A549 (cell line): ENCODE data around the gene ZBTB46. TPM values are rescaled to one million over a fixed set of nuclear protein-coding genes. Genes with fewer than 3 reads are reported as not detected.

ENCODE experiments used
- ATAC-seq, 2 experiments: fragments of 200-7000 bp in 1 of 2; fragments of >200 bp in 1 of 2; cut with Nextera tagmentation in 1 of 2; cut with Tn5 transposase in 1 of 2; 3 replicates each; pipeline versions ENCODE4 v1.8.0 to v1.9.1; 2018 to 2020; ENCODE audit warnings: mild to moderate bottlenecking in 1 of 2, moderate library complexity in 1 of 2
- CTCF ChIA-PET: fragments of 300-600 bp; sonication (Branson Sonifier 250); formaldehyde crosslinking; extraction: SDS; loops from one replicate; lab custom pipeline; 2021; ENCODE audit warnings: antibody characterized with exemption, inconsistent platforms; lab: Yijun Ruan, JAX
- POLR2A ChIA-PET: fragments of 350-600 bp; formaldehyde crosslinking; extraction: SDS; loops from one replicate; lab custom pipeline; 2021; ENCODE audit warnings: antibody characterized with exemption, inconsistent platforms; lab: Yijun Ruan, JAX
- DNase-seq, 2 experiments: peaks; one replicate each; pipeline versions ENCODE4 v3.0.0 to v3.0.0-alpha.2; 2011 to 2016; ENCODE audit warnings: low read depth in 1 of 2, low spot score in 1 of 2
- FAIRE-seq: peaks from 2 replicates; lab custom pipeline; 2011; peaks lifted over from hg19 to GRCh38; lab: Jason Lieb, UNC
- H3K27ac ChIP-seq, 2 experiments: fragments of >200 bp; sonication (Bioruptor Twin); formaldehyde crosslinking; 3 replicates each; pipeline ENCODE4 v1.5.1; 2016 to 2017
- H3K4me1 ChIP-seq: fragments of >200 bp; sonication (Bioruptor Twin); formaldehyde crosslinking; 3 replicates; pipeline ENCODE4 v1.6.1; 2016
- H3K4me2 ChIP-seq: fragments of >200 bp; sonication (Bioruptor Twin); formaldehyde crosslinking; 3 replicates; pipeline ENCODE4 v1.6.1; 2016
- H3K4me3 ChIP-seq: fragments of >200 bp; sonication (Bioruptor Twin); formaldehyde crosslinking; 3 replicates; pipeline ENCODE4 v1.5.1; 2016
- H3K9me3 ChIP-seq: fragments of >200 bp; sonication (Bioruptor Twin); formaldehyde crosslinking; 3 replicates; pipeline ENCODE4 v1.6.1; 2016
- ATOH8 ChIP-seq: fragments of 250-450 bp; sonication (Bioruptor Pico); IDR thresholded peaks from 2 replicates; pipeline ENCODE4 v1.5.0; 2020; ENCODE audit warnings: low read depth, mild to moderate bottlenecking, moderate library complexity
- BCL3 ChIP-seq: fragments of >200 bp; sonication (Bioruptor Twin); formaldehyde crosslinking; IDR thresholded peaks from 3 replicates; pipeline ENCODE4 v1.6.1; 2016
- CBX8 ChIP-seq: fragments of 200-600 bp; sonication (generic); IDR thresholded peaks from 2 replicates; pipeline ENCODE4 v1.6.1; 2016
- EHMT2 ChIP-seq: fragments of 200-600 bp; sonication (generic); IDR thresholded peaks from 2 replicates; pipeline ENCODE4 v1.6.1; 2016; ENCODE audit warnings: antibody characterized with exemption, low read depth, mild to moderate bottlenecking, moderate library complexity
- EP300 ChIP-seq, 2 experiments: fragments of >200 bp; sonication (Bioruptor Twin); formaldehyde crosslinking; IDR thresholded peaks; 2 replicates in 1 of 2; 3 replicates in 1 of 2; pipeline ENCODE4 v1.6.1; 2016 to 2017
- FOXS1 ChIP-seq: fragments of 250-450 bp; sonication (Bioruptor Pico); IDR thresholded peaks from 2 replicates; pipeline ENCODE4 v1.5.0; 2020; ENCODE audit warnings: mild to moderate bottlenecking, moderate library complexity
- HEYL ChIP-seq: fragments of 250-450 bp; sonication (Bioruptor Pico); IDR thresholded peaks from 2 replicates; pipeline ENCODE4 v1.8.0; 2021; ENCODE audit warnings: mild to moderate bottlenecking, moderate library complexity
- HOXA7 ChIP-seq: fragments of 250-450 bp; sonication (Bioruptor Pico); IDR thresholded peaks from 2 replicates; pipeline ENCODE4 v1.5.0; 2020; ENCODE audit warnings: mild to moderate bottlenecking, moderate library complexity
- HOXB5 ChIP-seq: fragments of 250-450 bp; sonication (Bioruptor Pico); IDR thresholded peaks from 2 replicates; pipeline ENCODE4 v1.5.0; 2020; ENCODE audit warnings: mild to moderate bottlenecking, moderate library complexity
- JUN ChIP-seq, 2 experiments: fragments of >200 bp; sonication (Bioruptor Twin); formaldehyde crosslinking; IDR thresholded peaks; 2 replicates in 1 of 2; 3 replicates in 1 of 2; pipeline ENCODE4 v1.6.1; 2016 to 2017
- MYC ChIP-seq: IDR thresholded peaks from 2 replicates; pipeline ENCODE4 v1.6.1; 2012; ENCODE audit warnings: mild to moderate bottlenecking, inconsistent platforms, low read length, improper control_type of control experiment, borderline replicate concordance
- PHF8 ChIP-seq: fragments of 200-600 bp; sonication (generic); IDR thresholded peaks from 2 replicates; pipeline ENCODE4 v1.6.1; 2016; ENCODE audit warnings: low read depth, mild to moderate bottlenecking, antibody characterized with exemption, moderate library complexity, borderline replicate concordance
- SMC3 ChIP-seq: fragments of >200 bp; sonication (Bioruptor Twin); formaldehyde crosslinking; IDR thresholded peaks from 3 replicates; pipeline ENCODE4 v1.6.1; 2018; ENCODE audit warnings: inconsistent platforms
- ZSCAN20 ChIP-seq: fragments of 250-450 bp; sonication (Bioruptor Pico); IDR thresholded peaks from 2 replicates; pipeline ENCODE4 v1.8.0; 2022; ENCODE audit warnings: mild to moderate bottlenecking, moderate library complexity
- WGBS: methylation state at CpG from one replicate; pipeline ENCODE4 v1.1.6; 2017; ENCODE audit errors: missing lambda C conversion rate; 5-methylcytosine and 5-hydroxymethylcytosine counted together
- polyA plus RNA-seq, 4 experiments: library from polyadenylated mRNA; depleted of rRNA in 3 of 4; stranded (reverse); fragments of >200 nt; fragmentation: RNase III in 1 of 4; extraction: RNeasy Plus Mini Kit Qiagen cat#74134 plus additional on column Dnase treatment in 1 of 4; gene quantifications; 2 replicates in 3 of 4; 3 replicates in 1 of 4; pipeline ENCODE4 v1.2.3, GENCODE V29; 2011 to 2017
- TF ChIP-seq, protein P1 (sequence below): fragments of 200-600 bp; sonication (generic); IDR thresholded peaks from 2 replicates; pipeline ENCODE4 v1.6.1; 2016; ENCODE audit warnings: antibody characterized with exemption, mild to moderate bottlenecking, moderate library complexity
- TF ChIP-seq, protein P2 (sequence below): fragments of >200 bp; sonication (Bioruptor Twin); formaldehyde crosslinking; IDR thresholded peaks from 2 replicates; pipeline ENCODE4 v1.6.1; 2016

Gene ZBTB46
- polyA plus RNA-seq, 2 of the 4 experiments (the other 2 are of a cell fraction): 0.17 to 0.43 TPM

- TF ChIP-seq, protein P1, sequence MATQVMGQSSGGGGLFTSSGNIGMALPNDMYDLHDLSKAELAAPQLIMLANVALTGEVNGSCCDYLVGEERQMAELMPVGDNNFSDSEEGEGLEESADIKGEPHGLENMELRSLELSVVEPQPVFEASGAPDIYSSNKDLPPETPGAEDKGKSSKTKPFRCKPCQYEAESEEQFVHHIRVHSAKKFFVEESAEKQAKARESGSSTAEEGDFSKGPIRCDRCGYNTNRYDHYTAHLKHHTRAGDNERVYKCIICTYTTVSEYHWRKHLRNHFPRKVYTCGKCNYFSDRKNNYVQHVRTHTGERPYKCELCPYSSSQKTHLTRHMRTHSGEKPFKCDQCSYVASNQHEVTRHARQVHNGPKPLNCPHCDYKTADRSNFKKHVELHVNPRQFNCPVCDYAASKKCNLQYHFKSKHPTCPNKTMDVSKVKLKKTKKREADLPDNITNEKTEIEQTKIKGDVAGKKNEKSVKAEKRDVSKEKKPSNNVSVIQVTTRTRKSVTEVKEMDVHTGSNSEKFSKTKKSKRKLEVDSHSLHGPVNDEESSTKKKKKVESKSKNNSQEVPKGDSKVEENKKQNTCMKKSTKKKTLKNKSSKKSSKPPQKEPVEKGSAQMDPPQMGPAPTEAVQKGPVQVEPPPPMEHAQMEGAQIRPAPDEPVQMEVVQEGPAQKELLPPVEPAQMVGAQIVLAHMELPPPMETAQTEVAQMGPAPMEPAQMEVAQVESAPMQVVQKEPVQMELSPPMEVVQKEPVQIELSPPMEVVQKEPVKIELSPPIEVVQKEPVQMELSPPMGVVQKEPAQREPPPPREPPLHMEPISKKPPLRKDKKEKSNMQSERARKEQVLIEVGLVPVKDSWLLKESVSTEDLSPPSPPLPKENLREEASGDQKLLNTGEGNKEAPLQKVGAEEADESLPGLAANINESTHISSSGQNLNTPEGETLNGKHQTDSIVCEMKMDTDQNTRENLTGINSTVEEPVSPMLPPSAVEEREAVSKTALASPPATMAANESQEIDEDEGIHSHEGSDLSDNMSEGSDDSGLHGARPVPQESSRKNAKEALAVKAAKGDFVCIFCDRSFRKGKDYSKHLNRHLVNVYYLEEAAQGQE: no peak
- TF ChIP-seq, all 56 proteins: peak for 0
Measured at GRCh38 chr20:63850689-63851547, 19.9 kb upstream of the ZBTB46 start (continued).

DNA sequence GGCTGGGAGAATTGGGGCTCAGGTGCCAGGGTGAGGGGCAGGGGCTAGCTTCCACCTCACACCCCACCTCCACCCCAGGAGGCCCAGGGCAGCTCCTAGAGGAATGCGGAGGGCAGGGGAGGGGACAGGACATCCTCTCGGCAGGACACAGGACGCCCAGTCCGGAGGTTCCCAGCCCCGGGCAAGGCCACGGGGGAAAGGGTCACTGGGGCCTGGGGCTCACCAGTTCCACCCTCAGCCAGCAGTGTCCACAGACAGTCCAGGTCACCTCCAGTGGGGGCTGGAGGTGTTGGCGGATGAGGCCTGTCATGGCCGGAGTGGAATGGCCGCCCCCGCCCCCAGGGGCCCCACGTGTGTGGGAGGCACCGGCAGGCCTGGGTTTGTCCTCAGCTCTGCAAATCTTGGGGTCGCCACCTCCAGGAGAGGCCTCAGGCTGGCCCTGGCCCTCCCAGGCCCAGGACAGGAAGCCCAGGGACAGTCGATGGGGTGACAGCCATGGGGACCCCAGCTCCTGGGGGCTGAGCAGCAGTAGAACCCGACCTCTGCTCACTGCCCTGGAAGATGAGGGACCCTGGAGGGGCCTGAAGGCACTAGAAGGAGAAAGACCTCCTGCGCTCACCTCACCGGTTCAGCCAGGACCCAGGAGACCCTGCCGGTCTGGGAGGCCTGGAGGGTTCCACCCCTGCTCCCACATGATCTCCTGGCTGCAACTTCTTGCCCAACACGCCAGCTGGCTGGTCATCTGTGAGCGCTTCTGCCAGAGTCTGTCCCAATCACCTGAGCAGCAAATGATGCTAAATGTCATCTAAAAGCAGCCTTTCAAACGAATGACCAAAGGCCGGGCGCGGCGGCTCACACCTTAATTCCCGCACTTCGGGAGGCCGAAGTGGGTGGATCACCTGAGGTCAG, 17.2 kb upstream of the ZBTB46 start:
- CTCF ChIA-PET: interaction anchor here (0.7 to 0.9 kb wide), 2 partner anchors 16 to 29 kb away, joined by 3 read pairs; no protein-coding TSS in a partner anchor
- H3K9me3 ChIP-seq: no peaks in the 10 kb centered on the region
- no peak overlapping the region for H3K4me3 ChIP-seq
- POLR2A ChIA-PET: interaction anchor here (1.9 kb wide), 1 partner anchor 17 kb away, joined by 4 read pairs; the partner anchor contains the start of gene TPD52L2
- 90% methylated on average over 18 of the region's 28 CpGs for WGBS
- H3K27ac ChIP-seq: peak overlapping the region in 1 of 2 experiments; percentile 9; a peak in 1 of 6 replicates
- H3K4me1 ChIP-seq: peaks cover 17% of the 10 kb centered on the region
- TF ChIP-seq HEYL (CRISPR knock-in tag) (no peak), CBX8 (no peak), EHMT2 (no peak)
- TF ChIP-seq, all 56 proteins: peak for 0
- no peak for FAIRE-seq
- H3K4me2 ChIP-seq: no peak overlapping the region
- peak; percentile 10 to 22; a peak in 4 of 6 replicates for ATAC-seq
- no peak for DNase-seq

GRCh38 chr20:63847237-63848002, 16.4 kb upstream of the ZBTB46 start:
- ATAC-seq (peak in 1 of 2 experiments; percentile 7; a peak in 2 of 6 replicates), DNase-seq (no peak), FAIRE-seq (no peak)
- Histone ChIP-seq H3K27ac (peak overlapping the region in 1 of 2 experiments; percentile 9; a peak in 1 of 6 replicates), H3K4me1 (peaks cover 17% of the 10 kb centered on the region), H3K4me2 (no peak overlapping the region), H3K4me3 (no peak overlapping the region), H3K9me3 (no peaks in the 10 kb centered on the region)
- ChIA-PET POLR2A (interaction anchor here (1.9 kb wide), 1 partner anchor 18 kb away, joined by 4 read pairs; the partner anchor contains the start of gene TPD52L2), CTCF (interaction anchor here (0.7 to 1.1 kb wide), 3 partner anchors 16 to 158 kb away, joined by 3 read pairs; no protein-coding TSS in a partner anchor)
- TF ChIP-seq JUN (IDR thresholded peaks at IDR 0.05) (no peak), SMC3 (no peak), ATOH8 (no peak), BCL3 (no peak), EHMT2 (no peak), PHF8 (no peak), HOXB5 (CRISPR knock-in tag) (no peak), EP300 (IDR thresholded peaks at IDR 0.05) (no peak), HOXA7 (CRISPR knock-in tag) (no peak), MYC (no peak), FOXS1 (no peak), ZSCAN20 (CRISPR knock-in tag) (no peak)
- TF ChIP-seq, protein P2, sequence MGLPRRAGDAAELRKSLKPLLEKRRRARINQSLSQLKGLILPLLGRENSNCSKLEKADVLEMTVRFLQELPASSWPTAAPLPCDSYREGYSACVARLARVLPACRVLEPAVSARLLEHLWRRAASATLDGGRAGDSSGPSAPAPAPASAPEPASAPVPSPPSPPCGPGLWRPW: no peak
- WGBS: 75% methylated on average over 6 of the region's 16 CpGs
